Uterus (tissue), 4 donors: ENCODE measurements around the gene SLC44A4. TPM values are rescaled to one million over a fixed set of nuclear protein-coding genes. Genes with fewer than 3 reads are reported as not detected.
"Not testable (repeated sequence)": the region's sequence is repeated elsewhere in the genome, so short reads cannot be mapped to it uniquely, and the experiment has no call there.

Experiments used
- DNase-seq, 2 donors: peaks; one replicate each; pipeline ENCODE4 v3.0.0-alpha.2; 2019 to 2020
- H3K27ac ChIP-seq, 2 donors: fragments of 200-600 bp; sonication (generic); 1 replicate in 1 of 2; 2 replicates in 1 of 2; pipeline ENCODE4 v1.5.1; 2016 to 2018
- H3K27me3 ChIP-seq, 2 donors: fragments of 200-600 bp; sonication (generic); one replicate each; pipeline ENCODE4 v1.5.1; 2018 to 2019; ENCODE audit warnings: control low read depth in 1 of 2
- H3K36me3 ChIP-seq, 2 donors: fragments of 200-600 bp; sonication (generic); one replicate each; pipeline ENCODE4 v1.5.1; 2019; ENCODE audit warnings: control low read depth in 1 of 2
- H3K4me1 ChIP-seq, 2 donors: fragments of 200-600 bp; sonication (generic); one replicate each; pipeline ENCODE4 v1.5.1; 2018 to 2019; ENCODE audit warnings: control low read depth in 1 of 2
- H3K4me3 ChIP-seq, 2 donors: fragments of 200-600 bp; sonication (generic); 1 replicate in 1 of 2; 2 replicates in 1 of 2; pipeline ENCODE4 v1.5.1; 2018 to 2019; ENCODE audit warnings: mild to moderate bottlenecking in 1 of 2
- H3K9me3 ChIP-seq, 2 donors: fragments of 200-600 bp; sonication (generic); one replicate each; pipeline ENCODE4 v1.5.1; 2019; ENCODE audit warnings: control low read depth in 1 of 2
- POLR2A ChIP-seq, 2 donors: fragments of 450-650 bp; IDR thresholded peaks; one replicate each; pipeline ENCODE4 v1.6.1; 2016; ENCODE audit warnings: antibody characterized with exemption in 2 of 2, mild to moderate bottlenecking in 1 of 2, moderate library complexity in 1 of 2
- intact Hi-C: fragments of 100-400 bp; cut with DNase I; formaldehyde crosslinking; loops from one replicate; pipeline ENCODE4 v1.15.1; 2023; ENCODE audit warnings: low total_unique reads
- total RNA-seq, 4 donors: library from RNA; depleted of rRNA in 3 of 4; stranded (reverse); fragments of >200 nt in 3 of 4; gene quantifications; one replicate each; pipeline versions ENCODE4 v1.1.0 to v1.2.4, GENCODE V29; 2014 to 2023
- TF ChIP-seq, protein P1 (sequence below), 4 experiments: fragments of 200-600 bp in 2 of 4; fragments of 450-650 bp in 2 of 4; sonication (generic) in 2 of 4; IDR thresholded peaks; one replicate each; pipeline ENCODE4 v1.5.1; 2016 to 2019; ENCODE audit warnings: antibody characterized with exemption in 4 of 4, mild to moderate bottlenecking in 2 of 4, moderate library complexity in 1 of 4
- donor health status: DM: yes; HTN: yes; CAD: no.

Gene SLC44A4
- total RNA-seq, 4 donors from 2014 or later = 5.0 to 46.1 (median 5.8) TPM

GRCh38 chr6:31827286-31828079, 51.3 kb downstream of the SLC44A4 start, which contains the start of gene HSPA1B:
HSPA1B (plus strand) TSS chr6:31827738; CDS start chr6:31827951, 213 bp downstream.
- no peaks in the 10 kb centered on the region for H3K9me3 ChIP-seq
- H3K27me3 ChIP-seq = no peaks in the 10 kb centered on the region
- H3K36me3 ChIP-seq = no peaks in the 10 kb centered on the region
- TF ChIP-seq, protein P1, sequence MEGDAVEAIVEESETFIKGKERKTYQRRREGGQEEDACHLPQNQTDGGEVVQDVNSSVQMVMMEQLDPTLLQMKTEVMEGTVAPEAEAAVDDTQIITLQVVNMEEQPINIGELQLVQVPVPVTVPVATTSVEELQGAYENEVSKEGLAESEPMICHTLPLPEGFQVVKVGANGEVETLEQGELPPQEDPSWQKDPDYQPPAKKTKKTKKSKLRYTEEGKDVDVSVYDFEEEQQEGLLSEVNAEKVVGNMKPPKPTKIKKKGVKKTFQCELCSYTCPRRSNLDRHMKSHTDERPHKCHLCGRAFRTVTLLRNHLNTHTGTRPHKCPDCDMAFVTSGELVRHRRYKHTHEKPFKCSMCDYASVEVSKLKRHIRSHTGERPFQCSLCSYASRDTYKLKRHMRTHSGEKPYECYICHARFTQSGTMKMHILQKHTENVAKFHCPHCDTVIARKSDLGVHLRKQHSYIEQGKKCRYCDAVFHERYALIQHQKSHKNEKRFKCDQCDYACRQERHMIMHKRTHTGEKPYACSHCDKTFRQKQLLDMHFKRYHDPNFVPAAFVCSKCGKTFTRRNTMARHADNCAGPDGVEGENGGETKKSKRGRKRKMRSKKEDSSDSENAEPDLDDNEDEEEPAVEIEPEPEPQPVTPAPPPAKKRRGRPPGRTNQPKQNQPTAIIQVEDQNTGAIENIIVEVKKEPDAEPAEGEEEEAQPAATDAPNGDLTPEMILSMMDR (IDR thresholded peaks at IDR 0.05) = peak in 2 of 4 experiments; percentile 35 to 44
- TF ChIP-seq POLR2A (IDR thresholded peaks at IDR 0.05) = peak; percentile 100
- intact Hi-C loops = no loop called here
- H3K4me3 ChIP-seq = peak within 1 kb of the TSS; percentile 86 to 89
- peak within 1 kb of the TSS; percentile 96 to 99 for H3K27ac ChIP-seq
- peaks cover 5 to 13% of the 10 kb centered on the region in 2 donors for H3K4me1 ChIP-seq
- peak; percentile 100 for DNase-seq

DNA sequence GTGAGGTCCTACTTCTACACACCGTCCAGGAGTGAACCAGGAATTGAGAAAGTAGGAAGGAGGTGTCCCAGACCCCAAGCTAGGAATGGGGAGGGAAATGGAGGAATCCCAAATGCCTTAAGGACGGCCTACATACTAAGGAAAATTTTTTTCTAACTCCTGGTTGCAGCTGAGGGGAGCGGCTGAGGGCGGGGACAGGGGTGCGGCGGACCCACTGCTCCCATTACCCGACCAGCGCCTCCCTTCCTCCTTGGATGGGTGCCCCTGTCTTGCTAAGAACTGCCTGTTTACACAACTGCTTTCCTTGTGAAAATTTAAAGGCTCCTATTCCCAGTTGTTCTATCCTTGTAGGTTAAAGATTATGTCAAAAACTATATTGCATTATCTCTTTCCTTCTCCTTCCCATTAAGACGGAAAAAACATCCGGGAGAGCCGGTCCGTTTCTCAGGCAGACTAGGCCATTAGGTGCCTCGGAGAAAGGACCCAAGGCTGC, 52.0 kb downstream of the SLC44A4 start:
- intact Hi-C loops = no loop called here
- peak overlapping the region; percentile 25 to 39 for H3K4me3 ChIP-seq
- no peaks in the 10 kb centered on the region for H3K27me3 ChIP-seq
- H3K9me3 ChIP-seq = no peaks in the 10 kb centered on the region
- TF ChIP-seq, protein P1 (IDR thresholded peaks at IDR 0.05) = no peak
- peak; percentile 37 to 88 for TF ChIP-seq POLR2A (IDR thresholded peaks at IDR 0.05)
- peak; percentile 90 to 95 for DNase-seq
- no peaks in the 10 kb centered on the region for H3K36me3 ChIP-seq
- peaks cover 5 to 13% of the 10 kb centered on the region in 2 donors for H3K4me1 ChIP-seq
- peak overlapping the region; percentile 96 to 99 for H3K27ac ChIP-seq

DNA sequence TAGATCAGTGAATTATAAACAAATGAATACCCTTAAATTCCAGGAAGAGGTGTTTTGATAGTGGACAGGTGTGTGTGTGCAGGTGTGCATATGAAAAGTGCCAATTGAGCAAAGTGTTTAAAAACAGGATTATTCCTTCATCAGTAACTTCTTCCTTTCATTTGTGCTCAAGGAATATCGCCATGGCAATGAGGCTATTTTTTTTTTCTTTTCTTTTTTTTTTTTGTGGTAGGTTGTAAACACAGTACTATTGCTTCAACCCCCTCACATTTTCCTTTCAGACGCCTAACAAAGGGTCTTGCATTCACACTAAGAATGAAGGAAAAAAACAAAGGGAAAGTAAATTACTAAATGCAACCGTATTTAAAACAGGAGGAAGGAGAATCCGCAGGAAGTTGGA, 53.2 kb downstream of the SLC44A4 start:
- no peak for DNase-seq
- Histone ChIP-seq H3K27ac (peak overlapping the region; percentile 96 to 99), H3K4me1 (peaks cover 5 to 6% of the 10 kb centered on the region in 2 donors), H3K9me3 (no peaks in the 10 kb centered on the region), H3K36me3 (no peaks in the 10 kb centered on the region), H3K27me3 (no peaks in the 10 kb centered on the region), H3K4me3 (no peak overlapping the region)
- intact Hi-C loops = no loop called here
- no peak for TF ChIP-seq POLR2A (IDR thresholded peaks at IDR 0.05)
- TF ChIP-seq, protein P1 (IDR thresholded peaks at IDR 0.05) = no peak

DNA sequence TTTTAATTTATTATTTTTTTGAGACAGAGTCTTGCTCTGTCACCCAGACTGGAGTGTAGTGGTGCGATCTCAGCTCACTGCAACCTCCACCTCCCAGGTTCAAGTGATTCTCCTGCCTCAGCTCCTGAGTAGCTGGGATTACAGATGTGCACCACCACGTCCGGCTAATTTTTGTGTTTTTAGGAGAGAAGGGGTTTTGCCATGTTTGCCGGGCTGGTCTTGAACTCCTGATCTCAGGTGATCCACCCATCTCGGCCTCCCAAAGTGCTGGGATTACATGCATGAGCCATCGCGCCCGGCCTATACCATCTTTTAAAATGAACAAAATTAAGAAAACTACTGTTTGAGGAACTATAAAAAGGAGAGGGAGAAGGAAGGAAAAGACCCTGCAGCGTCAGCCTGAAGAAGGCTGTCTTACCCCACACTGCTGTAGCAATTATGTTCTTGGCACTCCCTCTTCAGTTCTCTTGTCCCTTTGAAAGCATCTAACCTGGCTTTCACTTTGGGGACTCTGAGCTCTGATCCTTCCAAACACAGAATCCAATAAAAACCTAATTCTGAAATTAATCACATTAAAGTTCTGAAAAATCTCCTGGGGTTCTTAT, 55.1 kb downstream of the SLC44A4 start:
- DNase-seq, H3K9me3 ChIP-seq, H3K36me3 ChIP-seq, H3K27me3 ChIP-seq, H3K4me3 ChIP-seq, intact Hi-C loops: not testable (repeated sequence)
- Histone ChIP-seq H3K4me1 (peaks cover 5 to 12% of the 10 kb centered on the region in 2 donors), H3K27ac (peak overlapping the region; percentile 96 to 99)

DNA sequence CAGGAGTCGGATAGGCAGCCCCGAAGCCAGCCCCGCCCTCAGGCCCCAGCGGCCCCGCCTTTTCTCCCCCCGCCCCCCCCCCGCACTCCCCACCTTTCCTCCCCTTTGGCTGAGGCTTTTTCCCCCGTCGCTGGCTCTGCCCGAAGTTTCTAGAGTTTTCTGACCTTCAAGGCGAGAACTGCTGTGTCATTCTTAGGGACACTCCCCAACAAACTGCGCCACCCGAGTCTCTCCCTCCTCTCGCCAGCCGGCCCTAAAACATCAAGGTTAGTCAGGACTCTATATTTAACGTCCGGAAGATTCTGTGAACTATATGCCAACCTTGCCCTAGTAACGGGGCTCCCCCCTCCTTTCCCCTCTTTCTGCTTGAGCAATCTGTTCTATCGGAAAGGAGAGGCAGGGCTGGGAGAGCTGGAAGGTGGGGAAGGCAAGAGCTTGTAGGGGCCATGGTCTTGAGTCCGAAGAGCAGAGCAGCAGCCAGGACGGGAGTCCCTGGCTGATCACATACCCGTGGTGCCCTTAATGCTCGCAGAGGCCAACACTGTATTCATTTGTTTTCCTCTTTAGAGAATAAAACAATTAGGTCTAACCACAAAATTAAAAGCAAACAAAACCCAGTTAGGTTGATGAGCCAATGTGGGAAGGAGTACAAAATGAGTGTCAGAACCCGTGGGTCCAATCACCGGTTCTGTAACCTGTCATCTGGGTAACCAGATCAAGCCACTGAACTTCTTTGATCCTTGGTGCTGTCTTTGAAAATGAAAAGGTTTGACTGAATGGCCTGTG, 56.6 kb downstream of the SLC44A4 start:
- Histone ChIP-seq H3K27me3 (no peaks in the 10 kb centered on the region), H3K4me1 (peaks cover 5 to 12% of the 10 kb centered on the region in 2 donors), H3K36me3 (no peaks in the 10 kb centered on the region), H3K9me3 (no peaks in the 10 kb centered on the region), H3K4me3 (peak overlapping the region; percentile 50 to 57), H3K27ac (peak overlapping the region; percentile 96 to 99)
- DNase-seq = peak; percentile 86 to 94
- peak; percentile 71 to 90 for TF ChIP-seq POLR2A (IDR thresholded peaks at IDR 0.05)
- TF ChIP-seq, protein P1 (IDR thresholded peaks at IDR 0.05) = peak in 1 of 4 experiments; percentile 7
- intact Hi-C loops = no loop called here
